ENCODE measurements around the gene ATG4A.

- TF ChIP-seq EP300 (IDR thresholded peaks at IDR 0.05; ENCODE audit: borderline replicate concordance in 1 of 2, low read depth in 1 of 2, low read length in 1 of 2) (no peak), REST (IDR thresholded peaks at IDR 0.05; ENCODE audit: low read depth, low read length) (no peak), YY1 (IDR thresholded peaks at IDR 0.05; ENCODE audit: low read depth) (no peak), CHD2 (IDR thresholded peaks at IDR 0.05; ENCODE audit: low read length, partially characterized antibody) (no peak), TAF1 (IDR thresholded peaks at IDR 0.05; ENCODE audit: borderline replicate concordance, low read depth, low read length) (no peak), SIN3A (IDR thresholded peaks at IDR 0.05; ENCODE audit: borderline replicate concordance, low read depth, low read length) (no peak), POLR2AphosphoS5 (IDR thresholded peaks at IDR 0.05; ENCODE audit: low read depth, low read length) (0 out of 2 replicates have a peak, but pooled peaks have one; percentile 10), RAD21 (IDR thresholded peaks at IDR 0.05; ENCODE audit: low read length) (no peak), RFX5 (IDR thresholded peaks at IDR 0.05; ENCODE audit: low read length) (no peak), FOXJ3 (CRISPR knock-in tag; IDR thresholded peaks at IDR 0.05) (no peak), TEAD4 (IDR thresholded peaks at IDR 0.05; ENCODE audit: borderline replicate concordance, insufficient read depth) (no peak)
- TF ChIP-seq, protein P1, sequence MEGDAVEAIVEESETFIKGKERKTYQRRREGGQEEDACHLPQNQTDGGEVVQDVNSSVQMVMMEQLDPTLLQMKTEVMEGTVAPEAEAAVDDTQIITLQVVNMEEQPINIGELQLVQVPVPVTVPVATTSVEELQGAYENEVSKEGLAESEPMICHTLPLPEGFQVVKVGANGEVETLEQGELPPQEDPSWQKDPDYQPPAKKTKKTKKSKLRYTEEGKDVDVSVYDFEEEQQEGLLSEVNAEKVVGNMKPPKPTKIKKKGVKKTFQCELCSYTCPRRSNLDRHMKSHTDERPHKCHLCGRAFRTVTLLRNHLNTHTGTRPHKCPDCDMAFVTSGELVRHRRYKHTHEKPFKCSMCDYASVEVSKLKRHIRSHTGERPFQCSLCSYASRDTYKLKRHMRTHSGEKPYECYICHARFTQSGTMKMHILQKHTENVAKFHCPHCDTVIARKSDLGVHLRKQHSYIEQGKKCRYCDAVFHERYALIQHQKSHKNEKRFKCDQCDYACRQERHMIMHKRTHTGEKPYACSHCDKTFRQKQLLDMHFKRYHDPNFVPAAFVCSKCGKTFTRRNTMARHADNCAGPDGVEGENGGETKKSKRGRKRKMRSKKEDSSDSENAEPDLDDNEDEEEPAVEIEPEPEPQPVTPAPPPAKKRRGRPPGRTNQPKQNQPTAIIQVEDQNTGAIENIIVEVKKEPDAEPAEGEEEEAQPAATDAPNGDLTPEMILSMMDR (IDR thresholded peaks at IDR 0.05) = no peak
- TF ChIP-seq, protein P2, sequence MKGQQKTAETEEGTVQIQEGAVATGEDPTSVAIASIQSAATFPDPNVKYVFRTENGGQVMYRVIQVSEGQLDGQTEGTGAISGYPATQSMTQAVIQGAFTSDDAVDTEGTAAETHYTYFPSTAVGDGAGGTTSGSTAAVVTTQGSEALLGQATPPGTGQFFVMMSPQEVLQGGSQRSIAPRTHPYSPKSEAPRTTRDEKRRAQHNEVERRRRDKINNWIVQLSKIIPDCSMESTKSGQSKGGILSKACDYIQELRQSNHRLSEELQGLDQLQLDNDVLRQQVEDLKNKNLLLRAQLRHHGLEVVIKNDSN (IDR thresholded peaks at IDR 0.05; ENCODE audit: borderline replicate concordance, low read depth) = no peak
Observed at GRCh38 chrX:108090491-108091263, 901 bp upstream of the ATG4A start.
